ENCODE measurements around the gene ZBTB7A.

DNA sequence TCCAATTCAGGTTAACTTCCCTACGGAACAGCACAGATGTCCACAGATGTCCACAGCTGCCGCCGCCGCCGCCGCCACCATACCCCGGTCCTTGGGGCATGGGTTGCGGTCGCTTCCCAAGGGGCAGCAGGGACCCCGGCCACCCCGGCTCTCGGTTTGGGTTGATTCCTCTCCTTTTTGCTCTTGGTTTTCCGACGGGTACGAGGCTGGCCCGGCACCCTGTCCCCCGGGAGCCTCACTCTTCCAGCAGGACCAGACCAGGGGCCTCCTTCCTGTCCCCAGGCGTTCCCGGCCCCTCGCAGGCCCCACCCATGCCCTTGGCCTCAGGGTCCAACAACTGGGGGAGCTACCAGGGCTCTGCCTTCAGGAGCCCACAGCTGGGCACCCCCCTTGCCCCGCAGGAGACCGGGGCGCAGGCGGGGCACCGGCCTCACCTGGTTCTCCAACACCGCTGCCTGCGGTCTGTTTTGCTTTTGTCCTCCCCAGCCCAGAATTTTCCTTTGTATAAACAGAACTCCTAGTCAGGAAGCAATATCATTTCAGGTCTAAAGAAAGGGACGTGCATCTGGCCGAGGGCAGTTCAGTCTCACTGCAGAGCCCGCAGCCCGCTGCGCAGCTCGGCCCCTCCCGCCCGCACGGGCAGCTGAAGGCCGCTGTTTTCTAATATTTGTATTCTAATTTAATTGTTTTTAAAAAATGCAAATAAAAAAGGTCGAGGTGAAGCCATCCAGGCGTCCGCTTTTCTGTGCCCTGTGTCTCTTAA lies 27.9 kb downstream of the ZBTB7A start:
- TF ChIP-seq, protein P1, sequence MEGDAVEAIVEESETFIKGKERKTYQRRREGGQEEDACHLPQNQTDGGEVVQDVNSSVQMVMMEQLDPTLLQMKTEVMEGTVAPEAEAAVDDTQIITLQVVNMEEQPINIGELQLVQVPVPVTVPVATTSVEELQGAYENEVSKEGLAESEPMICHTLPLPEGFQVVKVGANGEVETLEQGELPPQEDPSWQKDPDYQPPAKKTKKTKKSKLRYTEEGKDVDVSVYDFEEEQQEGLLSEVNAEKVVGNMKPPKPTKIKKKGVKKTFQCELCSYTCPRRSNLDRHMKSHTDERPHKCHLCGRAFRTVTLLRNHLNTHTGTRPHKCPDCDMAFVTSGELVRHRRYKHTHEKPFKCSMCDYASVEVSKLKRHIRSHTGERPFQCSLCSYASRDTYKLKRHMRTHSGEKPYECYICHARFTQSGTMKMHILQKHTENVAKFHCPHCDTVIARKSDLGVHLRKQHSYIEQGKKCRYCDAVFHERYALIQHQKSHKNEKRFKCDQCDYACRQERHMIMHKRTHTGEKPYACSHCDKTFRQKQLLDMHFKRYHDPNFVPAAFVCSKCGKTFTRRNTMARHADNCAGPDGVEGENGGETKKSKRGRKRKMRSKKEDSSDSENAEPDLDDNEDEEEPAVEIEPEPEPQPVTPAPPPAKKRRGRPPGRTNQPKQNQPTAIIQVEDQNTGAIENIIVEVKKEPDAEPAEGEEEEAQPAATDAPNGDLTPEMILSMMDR (IDR thresholded peaks at IDR 0.05; ENCODE audit: low read depth, low read length), result no peak
- no peak for TF ChIP-seq EZH2phosphoT487 (IDR thresholded peaks at IDR 0.05; ENCODE audit: low read depth)

Data from OCI-LY3 (cell line).